ENCODE measurements around the gene MYO1H. TPM values are rescaled to one million over a fixed set of nuclear protein-coding genes. Genes with fewer than 3 reads are reported as not detected.

The MYO1H gene
- total RNA-seq, 4 donors from 2014 or later: 0.09 TPM; not detected in 3

- TF ChIP-seq CTCF (IDR thresholded peaks at IDR 0.05): no peak
- DNase-seq (ENCODE audit: low spot score) (no peak), ATAC-seq (ENCODE audit: low FRiP score) (no peak)
These were observed 2.3 kb upstream of the MYO1H start for GRCh38 chr12:109345428-109345827.

DNA sequence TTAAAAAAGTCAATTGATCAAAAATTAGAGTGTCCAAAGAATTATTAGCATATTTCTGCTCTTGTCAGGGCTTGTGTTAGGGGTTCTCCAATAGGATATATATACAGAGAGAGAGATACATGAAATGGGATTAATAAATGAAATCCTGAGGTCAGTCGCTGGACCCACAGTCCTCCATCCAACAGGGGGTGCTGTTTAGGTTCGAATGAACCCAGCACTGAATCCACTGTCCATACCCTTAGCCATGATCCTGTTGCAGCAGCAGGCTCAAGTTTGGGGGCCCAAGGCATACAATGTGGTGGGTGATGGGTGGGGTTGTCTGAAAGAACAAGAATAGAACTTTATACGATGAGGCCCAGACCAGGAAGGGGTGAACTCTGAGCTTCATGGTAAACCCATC lies 780 bp upstream of the MYO1H start:
- DNase-seq (ENCODE audit: low spot score): no peak
- TF ChIP-seq CTCF (IDR thresholded peaks at IDR 0.05): no peak
- no peak for ATAC-seq (ENCODE audit: low FRiP score)

DNA sequence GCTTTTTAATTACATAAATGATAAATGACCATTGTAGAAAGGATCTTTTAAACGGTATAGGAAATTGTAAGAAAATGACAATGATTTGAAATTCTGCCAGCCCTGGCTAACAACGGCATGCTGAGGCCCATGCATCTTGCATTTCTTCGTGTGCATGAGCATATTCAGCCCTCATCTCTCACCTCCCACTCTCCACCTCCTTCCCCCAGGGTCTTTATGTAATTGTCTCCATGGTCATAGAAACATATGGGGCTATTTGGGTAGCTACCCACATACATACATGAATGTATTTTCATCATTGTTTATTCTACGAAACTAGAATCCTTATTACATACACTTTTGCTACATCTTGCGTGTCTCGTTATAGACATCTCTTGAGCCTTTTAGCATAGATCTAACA lies 4.5 kb downstream of the MYO1H start:
- no peak for TF ChIP-seq CTCF (IDR thresholded peaks at IDR 0.05)
- DNase-seq (ENCODE audit: low spot score) (no peak), ATAC-seq (ENCODE audit: low FRiP score) (no peak)

DNA sequence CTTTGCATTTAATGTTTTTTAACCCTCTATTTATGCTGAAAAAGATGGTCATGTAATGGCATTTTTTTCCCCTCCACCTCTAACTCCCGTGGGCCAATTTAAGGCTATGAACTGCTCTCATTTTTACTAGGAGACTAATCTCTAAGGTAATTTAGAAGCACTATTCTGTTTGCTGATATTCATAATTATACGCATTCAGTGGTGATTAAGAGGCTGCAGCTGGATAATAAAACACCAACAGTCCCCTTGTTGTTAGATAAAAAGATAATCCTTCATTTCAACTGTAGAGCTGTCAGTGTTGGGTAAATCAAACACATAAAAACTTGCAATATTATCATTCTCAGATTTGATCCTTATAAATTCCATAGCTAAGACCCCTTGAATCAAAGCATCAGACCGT lies 8.9 kb downstream of the MYO1H start:
- no peak for ATAC-seq (ENCODE audit: low FRiP score)
- no peak for TF ChIP-seq CTCF (IDR thresholded peaks at IDR 0.05)
- DNase-seq (ENCODE audit: low spot score): no peak

- ATAC-seq (ENCODE audit: low FRiP score): no peak
- no peak for TF ChIP-seq CTCF (IDR thresholded peaks at IDR 0.05)
- DNase-seq (ENCODE audit: low spot score): no peak
These were observed 9.3 kb downstream of the MYO1H start for GRCh38 chr12:109357032-109357431.

DNA sequence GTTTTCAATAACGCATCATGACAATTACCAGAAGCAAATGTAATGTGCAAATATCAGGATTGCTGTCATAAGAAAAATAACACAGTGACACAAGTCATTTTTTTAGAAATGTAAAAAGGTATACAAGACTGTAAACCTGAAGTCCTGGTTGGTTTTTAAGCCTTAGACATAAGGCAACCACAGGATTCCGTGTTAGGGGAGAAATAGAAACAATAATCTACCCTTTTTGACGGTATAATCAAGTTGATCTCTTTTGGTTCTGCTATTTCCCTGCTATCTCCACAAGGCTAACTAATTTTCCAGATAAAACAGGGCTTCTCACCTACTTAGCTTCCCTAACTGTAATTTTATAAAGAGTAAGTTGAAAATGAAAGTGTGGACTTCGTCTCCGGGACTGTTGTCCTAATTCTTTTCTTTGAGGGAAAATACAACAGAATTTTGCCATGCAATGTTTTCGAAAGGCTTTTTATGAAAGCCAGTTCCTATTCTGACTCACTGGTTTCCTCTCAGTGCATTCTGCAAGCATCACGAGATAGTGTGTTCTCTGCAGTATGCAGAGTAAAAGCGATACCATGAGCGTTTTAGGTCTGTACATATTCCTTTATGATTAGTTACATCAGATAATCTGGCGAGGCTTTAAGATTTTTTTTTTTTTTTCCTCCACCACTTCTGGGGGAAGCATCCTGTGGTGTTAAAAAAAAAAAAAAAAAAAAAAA lies 10.6 kb downstream of the MYO1H start:
- TF ChIP-seq CTCF (IDR thresholded peaks at IDR 0.05): no peak
- DNase-seq (ENCODE audit: low spot score) (no peak), ATAC-seq (ENCODE audit: low FRiP score) (no peak)

GRCh38 chr12:109359131-109359690 lies 11.5 kb downstream of the MYO1H start:
- no peak for DNase-seq (ENCODE audit: low spot score)
- ATAC-seq (ENCODE audit: low FRiP score): no peak
- TF ChIP-seq CTCF (IDR thresholded peaks at IDR 0.05): no peak
